Measurements from ENCODE around the gene ZNF579.

DNA sequence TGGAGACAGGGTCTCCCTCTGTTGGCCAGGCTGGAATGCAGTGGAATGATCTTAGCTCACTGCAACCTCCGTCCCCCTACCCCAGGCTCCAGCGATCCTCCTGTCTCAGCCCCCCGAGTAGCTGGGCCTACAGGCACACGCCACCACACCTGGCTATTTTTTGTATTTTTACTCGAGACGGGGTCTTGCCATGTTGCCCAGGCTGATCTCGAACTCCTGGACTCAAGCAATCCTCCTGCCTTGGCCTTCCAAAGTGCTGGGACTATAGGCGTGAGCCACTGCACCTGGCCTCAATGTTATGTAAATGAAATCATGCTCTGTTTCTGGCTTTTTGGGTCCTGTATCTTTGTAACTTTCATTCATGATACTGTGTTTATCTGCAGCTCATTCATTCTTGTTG is 8.1 kb upstream of the ZNF579 start:
- TF ChIP-seq, protein P1, sequence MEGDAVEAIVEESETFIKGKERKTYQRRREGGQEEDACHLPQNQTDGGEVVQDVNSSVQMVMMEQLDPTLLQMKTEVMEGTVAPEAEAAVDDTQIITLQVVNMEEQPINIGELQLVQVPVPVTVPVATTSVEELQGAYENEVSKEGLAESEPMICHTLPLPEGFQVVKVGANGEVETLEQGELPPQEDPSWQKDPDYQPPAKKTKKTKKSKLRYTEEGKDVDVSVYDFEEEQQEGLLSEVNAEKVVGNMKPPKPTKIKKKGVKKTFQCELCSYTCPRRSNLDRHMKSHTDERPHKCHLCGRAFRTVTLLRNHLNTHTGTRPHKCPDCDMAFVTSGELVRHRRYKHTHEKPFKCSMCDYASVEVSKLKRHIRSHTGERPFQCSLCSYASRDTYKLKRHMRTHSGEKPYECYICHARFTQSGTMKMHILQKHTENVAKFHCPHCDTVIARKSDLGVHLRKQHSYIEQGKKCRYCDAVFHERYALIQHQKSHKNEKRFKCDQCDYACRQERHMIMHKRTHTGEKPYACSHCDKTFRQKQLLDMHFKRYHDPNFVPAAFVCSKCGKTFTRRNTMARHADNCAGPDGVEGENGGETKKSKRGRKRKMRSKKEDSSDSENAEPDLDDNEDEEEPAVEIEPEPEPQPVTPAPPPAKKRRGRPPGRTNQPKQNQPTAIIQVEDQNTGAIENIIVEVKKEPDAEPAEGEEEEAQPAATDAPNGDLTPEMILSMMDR (conservative IDR thresholded peaks at IDR 0.05; ENCODE audit: low read length) = no peak
- no peak for TF ChIP-seq EZH2phosphoT487 (IDR thresholded peaks at IDR 0.05; ENCODE audit: borderline replicate concordance, low read depth, low read length)

Measured in OCI-LY7 (cell line).